Activated CD4-positive, alpha-beta memory T cell treated with anti-CD3 and anti-CD28 coated beads, Interleukin-2, amount 10 ng/mL, durations not matched to agents 7 days and 5 days (primary cell): ENCODE data around the gene NUDT8. TPM values are rescaled to one million over a fixed set of nuclear protein-coding genes. Genes with fewer than 3 reads are reported as not detected.
"Not testable (repeated sequence)": the region's sequence is repeated elsewhere in the genome, so short reads cannot be mapped to it uniquely, and the experiment has no call there.

Source experiments
- CTCF ChIA-PET: fragments of 350-600 bp; sonication (Branson Sonifier 250); formaldehyde crosslinking; loops from one replicate; lab custom pipeline; 2021; ENCODE audit warnings: antibody characterized with exemption, inconsistent platforms; lab: Charles Lee
- POLR2A ChIA-PET: fragments of 350-600 bp; sonication (Branson Sonifier 250); formaldehyde crosslinking; loops from one replicate; lab custom pipeline; 2021; ENCODE audit warnings: antibody characterized with exemption; lab: Charles Lee
- DNase-seq: peaks from one replicate; pipeline ENCODE4 v3.0.0-alpha.2; 2020
- H3K27ac Mint-ChIP-seq: one replicate; pipeline ENCODE4 v1.8.0; 2021; ENCODE audit warnings: mild to moderate bottlenecking, mixed read lengths
- H3K27me3 Mint-ChIP-seq: one replicate; pipeline ENCODE4 v1.8.0; 2021; ENCODE audit warnings: mixed read lengths
- H3K36me3 Mint-ChIP-seq: one replicate; pipeline ENCODE4 v1.8.0; 2021; ENCODE audit warnings: low read depth, mixed read lengths
- H3K4me1 Mint-ChIP-seq: one replicate; pipeline ENCODE4 v1.8.0; 2021; ENCODE audit warnings: mixed read lengths
- H3K4me3 Mint-ChIP-seq: one replicate; pipeline ENCODE4 v1.8.0; 2021; ENCODE audit warnings: mild to moderate bottlenecking, mixed read lengths
- H3K9me3 Mint-ChIP-seq: one replicate; pipeline ENCODE4 v1.8.0; 2021; ENCODE audit warnings: mixed read lengths
- total RNA-seq, 2 experiments: library from RNA; stranded (reverse); gene quantifications; one replicate each; pipeline ENCODE4 v1.2.3, GENCODE V29; 2021

The NUDT8 gene
- total RNA-seq, 2 experiments from 2014 or later, result 9.3 to 10.8 TPM

GRCh38 chr11:67597458-67597857, 32.3 kb downstream of the NUDT8 start:
- POLR2A ChIA-PET, CTCF ChIA-PET, H3K4me3 Mint-ChIP-seq, DNase-seq, H3K9me3 Mint-ChIP-seq, H3K27ac Mint-ChIP-seq, H3K36me3 Mint-ChIP-seq: not testable (repeated sequence)
- Mint-ChIP-seq H3K4me1 (peaks cover 14% of the 10 kb centered on the region), H3K27me3 (peaks cover 17% of the 10 kb centered on the region)

- H3K27me3 Mint-ChIP-seq, result peaks cover 17% of the 10 kb centered on the region
- DNase-seq, result no peak
- ChIA-PET CTCF (no interaction called here), POLR2A (no interaction called here)
- no peaks in the 10 kb centered on the region for H3K9me3 Mint-ChIP-seq
- peaks cover 14% of the 10 kb centered on the region for H3K4me1 Mint-ChIP-seq
- H3K36me3 Mint-ChIP-seq, result no peaks in the 10 kb centered on the region
- no peak overlapping the region for H3K4me3 Mint-ChIP-seq
- no peak overlapping the region for H3K27ac Mint-ChIP-seq
These were observed 32.9 kb downstream of the NUDT8 start for GRCh38 chr11:67596753-67597300.

GRCh38 chr11:67594480-67594879, 35.3 kb downstream of the NUDT8 start:
- Mint-ChIP-seq H3K36me3 (no peaks in the 10 kb centered on the region), H3K27ac (no peak overlapping the region), H3K9me3 (no peaks in the 10 kb centered on the region), H3K27me3 (peaks cover 4% of the 10 kb centered on the region), H3K4me1 (peaks cover under 1% of the 10 kb centered on the region), H3K4me3 (no peak overlapping the region)
- ChIA-PET POLR2A (no interaction called here), CTCF (no interaction called here)
- no peak for DNase-seq

- Mint-ChIP-seq H3K4me1 (no peaks in the 10 kb centered on the region), H3K4me3 (no peak overlapping the region), H3K27me3 (peaks cover 4% of the 10 kb centered on the region), H3K36me3 (no peaks in the 10 kb centered on the region), H3K9me3 (no peaks in the 10 kb centered on the region), H3K27ac (no peak overlapping the region)
- CTCF ChIA-PET, result no interaction called here
- POLR2A ChIA-PET, result no interaction called here
- DNase-seq, result no peak
These were observed 36.2 kb downstream of the NUDT8 start for GRCh38 chr11:67593565-67593905.

GRCh38 chr11:67592880-67593564, 36.7 kb downstream of the NUDT8 start:
- Mint-ChIP-seq H3K4me1 (no peaks in the 10 kb centered on the region), H3K9me3 (no peaks in the 10 kb centered on the region), H3K27me3 (peaks cover 4% of the 10 kb centered on the region), H3K4me3 (no peak overlapping the region), H3K27ac (no peak overlapping the region), H3K36me3 (peaks cover under 1% of the 10 kb centered on the region)
- ChIA-PET CTCF (interaction anchor here (1.4 kb wide), 1 partner anchor 10 kb away, joined by 5 read pairs; the partner anchor contains the start of gene GSTP1), POLR2A (no interaction called here)
- no peak for DNase-seq

- H3K27me3 Mint-ChIP-seq, H3K4me3 Mint-ChIP-seq, H3K27ac Mint-ChIP-seq, POLR2A ChIA-PET, DNase-seq, H3K9me3 Mint-ChIP-seq: not testable (repeated sequence)
- Mint-ChIP-seq H3K4me1 (peaks cover 22% of the 10 kb centered on the region), H3K36me3 (peaks cover 29% of the 10 kb centered on the region)
- CTCF ChIA-PET, result interaction anchor here (1.9 kb wide), 1 partner anchor 25 kb away, joined by 4 read pairs; no protein-coding TSS in a partner anchor
These were observed 40.8 kb downstream of the NUDT8 start for GRCh38 chr11:67588899-67589415.

GRCh38 chr11:67588136-67588503, 41.6 kb downstream of the NUDT8 start:
- ChIA-PET POLR2A (no interaction called here), CTCF (no interaction called here)
- Mint-ChIP-seq H3K4me3 (no peak overlapping the region), H3K9me3 (no peaks in the 10 kb centered on the region), H3K27ac (no peak overlapping the region), H3K4me1 (peaks cover 25% of the 10 kb centered on the region), H3K27me3 (no peaks in the 10 kb centered on the region), H3K36me3 (peaks cover 29% of the 10 kb centered on the region)
- no peak for DNase-seq

GRCh38 chr11:67586568-67587250, 43.0 kb downstream of the NUDT8 start:
- ChIA-PET CTCF (no interaction called here), POLR2A (interaction anchor here (0.7 kb wide), 1 partner anchor 28 kb away, joined by 3 read pairs; no protein-coding TSS in a partner anchor)
- H3K9me3 Mint-ChIP-seq, result no peaks in the 10 kb centered on the region
- H3K36me3 Mint-ChIP-seq, result peaks cover 29% of the 10 kb centered on the region
- peaks cover 36% of the 10 kb centered on the region for H3K4me1 Mint-ChIP-seq
- peak overlapping the region; percentile 17 for H3K27ac Mint-ChIP-seq
- no peak for DNase-seq
- peaks cover 3% of the 10 kb centered on the region for H3K27me3 Mint-ChIP-seq
- H3K4me3 Mint-ChIP-seq, result no peak overlapping the region

GRCh38 chr11:67585911-67586310, 43.8 kb downstream of the NUDT8 start:
- Mint-ChIP-seq H3K9me3 (no peaks in the 10 kb centered on the region), H3K27ac (peak overlapping the region; percentile 32), H3K27me3 (peaks cover 9% of the 10 kb centered on the region), H3K36me3 (peaks cover 29% of the 10 kb centered on the region), H3K4me1 (peaks cover 36% of the 10 kb centered on the region), H3K4me3 (no peak overlapping the region)
- POLR2A ChIA-PET, result no interaction called here
- CTCF ChIA-PET, result no interaction called here
- DNase-seq, result no peak

- ChIA-PET POLR2A (interaction anchor here (1.0 to 1.3 kb wide), 2 partner anchors 29 to 44 kb away, joined by 3 to 8 read pairs; partner anchors contain the start of gene NUDT8), CTCF (interaction anchor here (1.3 kb wide), 1 partner anchor 24 kb away, joined by 3 read pairs; no protein-coding TSS in a partner anchor)
- peak overlapping the region; percentile 50 for H3K27ac Mint-ChIP-seq
- no peaks in the 10 kb centered on the region for H3K9me3 Mint-ChIP-seq
- peaks cover 29% of the 10 kb centered on the region for H3K36me3 Mint-ChIP-seq
- H3K27me3 Mint-ChIP-seq, result peaks cover 12% of the 10 kb centered on the region
- H3K4me1 Mint-ChIP-seq, result peaks cover 38% of the 10 kb centered on the region
- peak overlapping the region; percentile 65 for H3K4me3 Mint-ChIP-seq
- no peak for DNase-seq
These were observed 44.6 kb downstream of the NUDT8 start for GRCh38 chr11:67584881-67585873.

- Mint-ChIP-seq H3K9me3 (no peaks in the 10 kb centered on the region), H3K4me3 (peak overlapping the region; percentile 65), H3K27ac (peak overlapping the region; percentile 50), H3K4me1 (peaks cover 46% of the 10 kb centered on the region), H3K36me3 (peaks cover 29% of the 10 kb centered on the region), H3K27me3 (peaks cover 20% of the 10 kb centered on the region)
- CTCF ChIA-PET, result interaction anchor here (0.7 to 1.4 kb wide), 6 partner anchors 8 to 233 kb away, joined by 3 to 5 read pairs (median 4); no protein-coding TSS in a partner anchor
- DNase-seq, result peak; percentile 44
- POLR2A ChIA-PET, result interaction anchor here (0.8 to 1.7 kb wide), 6 partner anchors 25 to 232 kb away, joined by 3 to 8 read pairs (median 3); partner anchors contain the start of genes ACY3 and NUDT8
These were observed 45.4 kb downstream of the NUDT8 start for GRCh38 chr11:67584205-67584880.
